IMR-90 (cell line): ENCODE results near the gene NTM. TPM values are rescaled to one million over a fixed set of nuclear protein-coding genes. Genes with fewer than 3 reads are reported as not detected.

ENCODE experiments used
- ATAC-seq: fragments of 200-7000 bp; cut with Tn5 transposase; 2 replicates; pipeline ENCODE4 v1.9.1; 2020; ENCODE audit warnings: low read depth, mild to moderate bottlenecking, moderate library complexity
- BruUV-seq: library from RNA; stranded (reverse); fragments of 400-500 nt; replicated peaks from 2 replicates; lab custom pipeline; 2021; lab: Mats Ljungman, UMichigan
- CTCF ChIA-PET: fragments of 300-600 bp; formaldehyde crosslinking; extraction: SDS; loops from one replicate; lab custom pipeline; 2021; ENCODE audit warnings: antibody characterized with exemption; lab: Yijun Ruan, JAX
- POLR2A ChIA-PET: fragments of 300-600 bp; sonication (Branson Sonifier 250); formaldehyde crosslinking; loops from one replicate; lab custom pipeline; 2022; ENCODE audit warnings: antibody characterized with exemption; ENCODE audit not compliant: unreplicated experiment; lab: Charles Lee
- DNase-seq: peaks from one replicate; pipeline ENCODE4 v3.0.0; 2013
- H2AFZ ChIP-seq: replicated peaks from 2 replicates; pipeline ENCODE3; 2013; ENCODE audit warnings: low read length, mild to moderate bottlenecking; ENCODE audit not compliant: poor library complexity
- H2AK5ac ChIP-seq: 2 replicates; pipeline ENCODE4 v1.6.1; 2013; ENCODE audit warnings: low read depth, low read length, inconsistent platforms
- H2AK9ac ChIP-seq: replicated peaks from 2 replicates; pipeline ENCODE3; 2013; ENCODE audit warnings: mild to moderate bottlenecking, low read depth, low read length, moderate library complexity; ENCODE audit not compliant: poor library complexity
- H2BK120ac ChIP-seq: 2 replicates; pipeline ENCODE4 v1.6.1; 2013; ENCODE audit warnings: low read depth, low read length, inconsistent platforms
- H2BK15ac ChIP-seq: 3 replicates; pipeline ENCODE4 v1.6.1; 2013; ENCODE audit warnings: low read depth, low read length, inconsistent platforms
- H2BK20ac ChIP-seq: 2 replicates; pipeline ENCODE4 v1.6.1; 2013; ENCODE audit warnings: low read depth, mild to moderate bottlenecking, inconsistent platforms, low read length, moderate library complexity
- H2BK5ac ChIP-seq: 2 replicates; pipeline ENCODE4 v1.6.1; 2013; ENCODE audit warnings: mild to moderate bottlenecking, low read depth, low read length, inconsistent platforms; ENCODE audit not compliant: poor library complexity, severe bottlenecking
- H3K14ac ChIP-seq: replicated peaks from 2 replicates; pipeline ENCODE4 v1.6.1; 2013; ENCODE audit warnings: low read depth, low read length, inconsistent platforms
- H3K18ac ChIP-seq: 2 replicates; pipeline ENCODE4 v1.6.1; 2013; ENCODE audit warnings: low read depth, low read length, control low read depth
- H3K23ac ChIP-seq: 2 replicates; pipeline ENCODE4 v1.6.1; 2013; ENCODE audit warnings: low read depth, low read length, inconsistent platforms
- H3K27ac ChIP-seq: 2 replicates; pipeline ENCODE4 v1.5.1; 2013; ENCODE audit warnings: mild to moderate bottlenecking, control low read depth, low read length; ENCODE audit not compliant: insufficient read depth
- H3K27me3 ChIP-seq: 2 replicates; pipeline ENCODE4 v1.6.1; 2013; ENCODE audit warnings: low read length; ENCODE audit not compliant: control insufficient read depth, insufficient read depth
- H3K36me3 ChIP-seq: 2 replicates; pipeline ENCODE4 v1.6.1; 2013; ENCODE audit warnings: low read length, mixed read lengths; ENCODE audit not compliant: control insufficient read depth, insufficient read depth
- H3K4ac ChIP-seq: 2 replicates; pipeline ENCODE4 v1.6.1; 2013; ENCODE audit warnings: low read depth, low read length, inconsistent platforms
- H3K4me1 ChIP-seq: 2 replicates; pipeline ENCODE4 v1.6.1; 2013; ENCODE audit warnings: low read length, mixed read lengths; ENCODE audit not compliant: control insufficient read depth, insufficient read depth
- H3K4me2 ChIP-seq: 2 replicates; pipeline ENCODE4 v1.6.1; 2013; ENCODE audit warnings: low read depth, mild to moderate bottlenecking, control low read depth, low read length, moderate library complexity
- H3K4me3 ChIP-seq: 2 replicates; pipeline ENCODE4 v1.5.1; 2013; ENCODE audit warnings: low read depth, mild to moderate bottlenecking, control low read depth, low read length, moderate library complexity; ENCODE audit not compliant: insufficient read depth
- H3K56ac ChIP-seq: 2 replicates; pipeline ENCODE4 v1.6.1; 2013; ENCODE audit warnings: low read length, inconsistent platforms; ENCODE audit not compliant: insufficient read depth; ENCODE audit errors: extremely low read depth
- H3K79me1 ChIP-seq, 2 experiments: 2 replicates each; pipeline ENCODE4 v1.6.1; 2013; ENCODE audit warnings: low read length in 2 of 2, inconsistent platforms in 1 of 2, low read depth in 1 of 2
- H3K9ac ChIP-seq: 2 replicates; pipeline ENCODE4 v1.6.1; 2013; ENCODE audit warnings: low read depth, low read length, control low read depth
- H3K9me1 ChIP-seq: 2 replicates; pipeline ENCODE4 v1.6.1; 2013; ENCODE audit warnings: low read length, inconsistent platforms; ENCODE audit not compliant: insufficient read depth
- H3K9me3 ChIP-seq: 2 replicates; pipeline ENCODE4 v1.6.1; 2013; ENCODE audit warnings: low read length; ENCODE audit not compliant: control insufficient read depth, insufficient read depth
- H4K20me1 ChIP-seq: 2 replicates; pipeline ENCODE4 v1.6.1; 2013; ENCODE audit warnings: low read length, inconsistent platforms; ENCODE audit not compliant: insufficient read depth
- H4K5ac ChIP-seq: 2 replicates; pipeline ENCODE4 v1.6.1; 2013; ENCODE audit warnings: mild to moderate bottlenecking, low read depth, low read length, control low read depth
- H4K8ac ChIP-seq, 2 experiments: 2 replicates each; pipeline ENCODE4 v1.6.1; 2013; ENCODE audit warnings: low read depth in 2 of 2, low read length in 2 of 2, control low read depth in 1 of 2, inconsistent platforms in 1 of 2
- H4K91ac ChIP-seq: 2 replicates; pipeline ENCODE4 v1.6.1; 2013; ENCODE audit warnings: low read depth, low read length, inconsistent platforms; ENCODE audit not compliant: insufficient read depth
- CEBPB ChIP-seq: IDR thresholded peaks from 2 replicates; pipeline ENCODE4 v1.6.1; 2012; ENCODE audit warnings: low read depth, low read length, improper control_type of control experiment
- MAZ ChIP-seq: IDR thresholded peaks from 2 replicates; pipeline ENCODE4 v1.6.1; 2012; ENCODE audit warnings: low read depth, mild to moderate bottlenecking, low read length, improper control_type of control experiment, moderate library complexity, borderline replicate concordance
- MXI1 ChIP-seq: IDR thresholded peaks from 2 replicates; pipeline ENCODE4 v1.6.1; 2012; ENCODE audit warnings: low read depth, mild to moderate bottlenecking, low read length, moderate library complexity, borderline replicate concordance
- RAD21 ChIP-seq: IDR thresholded peaks from 2 replicates; pipeline ENCODE4 v1.6.1; 2012; ENCODE audit warnings: low read length, improper control_type of control experiment
- RFX5 ChIP-seq: IDR thresholded peaks from 2 replicates; pipeline ENCODE4 v1.8.0; 2012; ENCODE audit warnings: low read depth, mild to moderate bottlenecking, low read length, moderate library complexity
- WGBS, 2 experiments: methylation state at CpG; one replicate each; pipeline versions ENCODE4 v1.1.5 to v1.1.7; 2013; ENCODE audit warnings: missing lambda C conversion rate in 2 of 2; ENCODE audit not compliant: insufficient read length in 1 of 2; ENCODE audit errors: extremely low coverage in 2 of 2; 5-methylcytosine and 5-hydroxymethylcytosine counted together
- dilution Hi-C: fragments of 300-500 bp; cut with HindIII; formaldehyde crosslinking; loops from one replicate; pipeline ENCODE4 v1.14.3; 2018; ENCODE audit warnings: low sequenced_read_pairs; ENCODE audit not compliant: unreplicated experiment
- in situ Hi-C: fragments of 300-500 bp; cut with MboI; formaldehyde crosslinking; loops from 3 replicates; pipeline ENCODE4 v1.14.3; 2019; ENCODE audit warnings: low sequenced_read_pairs, inconsistent platforms, mixed read lengths
- intact Hi-C: fragments of 100-400 bp; cut with micrococcal nuclease; formaldehyde crosslinking; loops from 2 replicates; pipeline ENCODE4 v1.10.0; 2022
- polyA plus RNA-seq, 3 experiments: library from polyadenylated mRNA; depleted of rRNA; stranded (reverse); fragments of >200 nt; gene quantifications; 2 replicates each; pipeline ENCODE4 v1.2.3, GENCODE V29; 2012; ENCODE audit warnings: low replicate concordance in 1 of 3
- total RNA-seq: library from RNA; depleted of rRNA; stranded (reverse); fragments of >200 nt; gene quantifications from 2 replicates; pipeline ENCODE4 v1.2.3, GENCODE V29; 2012

NTM gene
- total and polyA plus RNA-seq, 2 of the 4 experiments (the other 2 are of a cell fraction) = 19.5 to 25.5 TPM

DNA sequence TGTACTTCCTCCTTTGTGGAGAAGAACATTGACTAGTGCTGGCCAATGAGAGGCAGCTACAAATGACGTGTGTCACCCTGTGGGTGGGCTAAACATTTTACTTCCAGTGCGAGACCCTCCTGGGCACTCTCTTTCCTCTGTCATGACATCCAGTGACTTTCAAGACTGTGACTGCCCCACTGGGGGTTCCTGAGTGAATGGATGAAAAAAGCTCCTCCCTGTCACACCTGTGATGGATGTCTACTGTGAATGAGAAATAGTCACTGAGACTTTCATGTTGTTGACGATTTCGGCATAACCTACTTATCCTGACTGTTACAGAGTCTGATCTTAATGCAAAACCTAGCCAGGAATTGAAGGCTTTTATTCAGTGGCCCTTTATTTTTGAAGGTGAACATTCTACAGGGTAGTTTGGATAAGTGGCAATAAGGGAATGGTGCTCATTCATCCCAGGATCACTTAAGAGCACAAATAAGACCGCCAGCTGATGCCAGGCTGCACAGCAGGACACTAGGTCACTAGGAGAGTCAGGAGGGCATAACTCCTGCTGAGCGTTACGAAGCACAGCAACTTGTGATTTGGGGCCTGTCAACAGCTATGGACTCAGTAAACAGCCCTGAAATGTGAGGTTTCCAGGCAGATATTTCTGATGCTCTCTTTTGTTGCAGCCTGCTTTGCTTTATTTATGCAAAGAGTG lies 636.6 kb downstream of the NTM start:
- Histone ChIP-seq H3K27ac (no peak overlapping the region), H4K5ac (no peak overlapping the region), H2AFZ (no peak overlapping the region), H3K36me3 (no peaks in the 10 kb centered on the region), H2BK120ac (no peak overlapping the region), H3K18ac (no peak overlapping the region), H2BK15ac (no peak overlapping the region), H3K27me3 (no peaks in the 10 kb centered on the region), H3K14ac (no peak overlapping the region), H3K56ac (no peak overlapping the region), H3K4me2 (no peak overlapping the region), H2BK20ac (no peak overlapping the region), H3K4me3 (no peak overlapping the region), H3K4ac (no peak overlapping the region), H3K9ac (no peak overlapping the region), H3K79me1 (peaks cover 0 to 3% of the 10 kb centered on the region in 2 experiments; a peak in 1 of 4 replicates), H4K20me1 (no peaks in the 10 kb centered on the region), H3K9me1 (no peaks in the 10 kb centered on the region), H2AK9ac (no peak overlapping the region), H3K4me1 (no peaks in the 10 kb centered on the region), H2BK5ac (no peak overlapping the region), H3K23ac (no peak overlapping the region), H4K91ac (no peak overlapping the region), H2AK5ac (no peak overlapping the region), H4K8ac (no peak overlapping the region), H3K9me3 (no peaks in the 10 kb centered on the region)
- intact Hi-C loops = no loop called here
- no peak for TF ChIP-seq MAZ
- no peak for TF ChIP-seq MXI1
- TF ChIP-seq RFX5 = no peak
- TF ChIP-seq RAD21 = no peak
- no peak for TF ChIP-seq CEBPB
- dilution Hi-C loops = no loop called here
- in situ Hi-C loops = no loop called here
- ATAC-seq = no peak
- DNase-seq = no peak
- no TSS peak for BruUV-seq
- CTCF ChIA-PET = no interaction called here
- WGBS, 2 experiments = 88% methylated on average over 1 of the region's 7 CpGs; no CpG with 5 or more reads in 1 of the 2 experiments
- POLR2A ChIA-PET = no interaction called here
